ENCODE results near the gene GRM1.

DNA sequence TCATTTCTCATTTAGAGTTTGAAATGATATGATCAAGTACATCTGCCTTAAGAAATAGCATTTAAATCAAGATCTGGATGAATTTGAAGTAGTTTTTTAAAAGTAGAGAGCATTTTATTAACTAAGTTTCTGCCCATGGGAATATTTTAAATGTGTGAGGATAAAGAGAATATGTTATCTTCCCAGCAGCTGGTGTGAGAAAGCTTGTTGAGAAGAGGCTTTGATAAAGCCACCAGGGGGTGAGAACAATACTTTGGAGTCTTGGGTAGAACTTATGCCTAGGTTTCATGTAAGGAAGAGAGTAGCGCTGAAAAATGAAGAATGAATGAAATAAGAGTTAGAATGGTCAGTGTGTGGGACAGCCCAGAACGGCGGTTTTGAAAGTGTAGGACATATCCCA is 190.2 kb downstream of the GRM1 start:
- TF ChIP-seq ZFP3 (CRISPR knock-in tag; IDR thresholded peaks at IDR 0.05) (no peak), RARB (CRISPR knock-in tag; IDR thresholded peaks at IDR 0.05) (no peak), TCF4 (CRISPR knock-in tag; IDR thresholded peaks at IDR 0.05; ENCODE audit: borderline replicate concordance) (no peak), PATZ1 (CRISPR knock-in tag; IDR thresholded peaks at IDR 0.05; ENCODE audit: borderline replicate concordance) (no peak), ESRRG (CRISPR knock-in tag; IDR thresholded peaks at IDR 0.05) (no peak), ARNTL (CRISPR knock-in tag; IDR thresholded peaks at IDR 0.05; ENCODE audit: borderline replicate concordance, low read depth) (no peak), ZNF565 (CRISPR knock-in tag; conservative IDR thresholded peaks at IDR 0.05; ENCODE audit: low read depth) (no peak), CSDC2 (CRISPR knock-in tag; IDR thresholded peaks at IDR 0.05) (no peak), ZFP30 (CRISPR knock-in tag; IDR thresholded peaks at IDR 0.05) (no peak)
- TF ChIP-seq, protein P1, sequence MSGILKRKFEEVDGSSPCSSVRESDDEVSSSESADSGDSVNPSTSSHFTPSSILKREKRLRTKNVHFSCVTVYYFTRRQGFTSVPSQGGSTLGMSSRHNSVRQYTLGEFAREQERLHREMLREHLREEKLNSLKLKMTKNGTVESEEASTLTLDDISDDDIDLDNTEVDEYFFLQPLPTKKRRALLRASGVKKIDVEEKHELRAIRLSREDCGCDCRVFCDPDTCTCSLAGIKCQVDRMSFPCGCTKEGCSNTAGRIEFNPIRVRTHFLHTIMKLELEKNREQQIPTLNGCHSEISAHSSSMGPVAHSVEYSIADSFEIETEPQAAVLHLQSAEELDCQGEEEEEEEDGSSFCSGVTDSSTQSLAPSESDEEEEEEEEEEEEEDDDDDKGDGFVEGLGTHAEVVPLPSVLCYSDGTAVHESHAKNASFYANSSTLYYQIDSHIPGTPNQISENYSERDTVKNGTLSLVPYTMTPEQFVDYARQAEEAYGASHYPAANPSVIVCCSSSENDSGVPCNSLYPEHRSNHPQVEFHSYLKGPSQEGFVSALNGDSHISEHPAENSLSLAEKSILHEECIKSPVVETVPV (CRISPR knock-in tag; IDR thresholded peaks at IDR 0.05): no peak
- TF ChIP-seq, protein P2, sequence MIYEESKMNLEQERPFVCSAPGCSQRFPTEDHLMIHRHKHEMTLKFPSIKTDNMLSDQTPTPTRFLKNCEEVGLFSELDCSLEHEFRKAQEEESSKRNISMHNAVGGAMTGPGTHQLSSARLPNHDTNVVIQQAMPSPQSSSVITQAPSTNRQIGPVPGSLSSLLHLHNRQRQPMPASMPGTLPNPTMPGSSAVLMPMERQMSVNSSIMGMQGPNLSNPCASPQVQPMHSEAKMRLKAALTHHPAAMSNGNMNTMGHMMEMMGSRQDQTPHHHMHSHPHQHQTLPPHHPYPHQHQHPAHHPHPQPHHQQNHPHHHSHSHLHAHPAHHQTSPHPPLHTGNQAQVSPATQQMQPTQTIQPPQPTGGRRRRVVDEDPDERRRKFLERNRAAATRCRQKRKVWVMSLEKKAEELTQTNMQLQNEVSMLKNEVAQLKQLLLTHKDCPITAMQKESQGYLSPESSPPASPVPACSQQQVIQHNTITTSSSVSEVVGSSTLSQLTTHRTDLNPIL (CRISPR knock-in tag; IDR thresholded peaks at IDR 0.05; ENCODE audit: low read depth): no peak
- TF ChIP-seq, protein P3, sequence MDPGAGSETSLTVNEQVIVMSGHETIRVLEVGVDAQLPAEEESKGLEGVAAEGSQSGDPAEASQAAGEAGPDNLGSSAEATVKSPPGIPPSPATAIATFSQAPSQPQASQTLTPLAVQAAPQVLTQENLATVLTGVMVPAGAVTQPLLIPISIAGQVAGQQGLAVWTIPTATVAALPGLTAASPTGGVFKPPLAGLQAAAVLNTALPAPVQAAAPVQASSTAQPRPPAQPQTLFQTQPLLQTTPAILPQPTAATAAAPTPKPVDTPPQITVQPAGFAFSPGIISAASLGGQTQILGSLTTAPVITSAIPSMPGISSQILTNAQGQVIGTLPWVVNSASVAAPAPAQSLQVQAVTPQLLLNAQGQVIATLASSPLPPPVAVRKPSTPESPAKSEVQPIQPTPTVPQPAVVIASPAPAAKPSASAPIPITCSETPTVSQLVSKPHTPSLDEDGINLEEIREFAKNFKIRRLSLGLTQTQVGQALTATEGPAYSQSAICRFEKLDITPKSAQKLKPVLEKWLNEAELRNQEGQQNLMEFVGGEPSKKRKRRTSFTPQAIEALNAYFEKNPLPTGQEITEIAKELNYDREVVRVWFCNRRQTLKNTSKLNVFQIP (CRISPR knock-in tag; IDR thresholded peaks at IDR 0.05; ENCODE audit: borderline replicate concordance, low read depth): no peak
- TF ChIP-seq, protein P4, sequence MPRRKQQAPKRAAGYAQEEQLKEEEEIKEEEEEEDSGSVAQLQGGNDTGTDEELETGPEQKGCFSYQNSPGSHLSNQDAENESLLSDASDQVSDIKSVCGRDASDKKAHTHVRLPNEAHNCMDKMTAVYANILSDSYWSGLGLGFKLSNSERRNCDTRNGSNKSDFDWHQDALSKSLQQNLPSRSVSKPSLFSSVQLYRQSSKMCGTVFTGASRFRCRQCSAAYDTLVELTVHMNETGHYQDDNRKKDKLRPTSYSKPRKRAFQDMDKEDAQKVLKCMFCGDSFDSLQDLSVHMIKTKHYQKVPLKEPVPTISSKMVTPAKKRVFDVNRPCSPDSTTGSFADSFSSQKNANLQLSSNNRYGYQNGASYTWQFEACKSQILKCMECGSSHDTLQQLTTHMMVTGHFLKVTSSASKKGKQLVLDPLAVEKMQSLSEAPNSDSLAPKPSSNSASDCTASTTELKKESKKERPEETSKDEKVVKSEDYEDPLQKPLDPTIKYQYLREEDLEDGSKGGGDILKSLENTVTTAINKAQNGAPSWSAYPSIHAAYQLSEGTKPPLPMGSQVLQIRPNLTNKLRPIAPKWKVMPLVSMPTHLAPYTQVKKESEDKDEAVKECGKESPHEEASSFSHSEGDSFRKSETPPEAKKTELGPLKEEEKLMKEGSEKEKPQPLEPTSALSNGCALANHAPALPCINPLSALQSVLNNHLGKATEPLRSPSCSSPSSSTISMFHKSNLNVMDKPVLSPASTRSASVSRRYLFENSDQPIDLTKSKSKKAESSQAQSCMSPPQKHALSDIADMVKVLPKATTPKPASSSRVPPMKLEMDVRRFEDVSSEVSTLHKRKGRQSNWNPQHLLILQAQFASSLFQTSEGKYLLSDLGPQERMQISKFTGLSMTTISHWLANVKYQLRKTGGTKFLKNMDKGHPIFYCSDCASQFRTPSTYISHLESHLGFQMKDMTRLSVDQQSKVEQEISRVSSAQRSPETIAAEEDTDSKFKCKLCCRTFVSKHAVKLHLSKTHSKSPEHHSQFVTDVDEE (CRISPR knock-in tag; IDR thresholded peaks at IDR 0.05): no peak

Measured in SK-N-SH treated with all-trans-retinoic acid at 6 μM for 48 hours (cell line).